GM18858 (cell line): ENCODE data around the gene BMF.
A peak's percentile ranks its signal among the peaks of the same experiment; 100 is the strongest.

Experiments
- ATAC-seq: cut with Tn5 transposase; IDR thresholded peaks from one replicate; pipeline ENCODE4 v1.9.1; 2021; ENCODE audit not compliant: unreplicated experiment

The BMF gene

DNA sequence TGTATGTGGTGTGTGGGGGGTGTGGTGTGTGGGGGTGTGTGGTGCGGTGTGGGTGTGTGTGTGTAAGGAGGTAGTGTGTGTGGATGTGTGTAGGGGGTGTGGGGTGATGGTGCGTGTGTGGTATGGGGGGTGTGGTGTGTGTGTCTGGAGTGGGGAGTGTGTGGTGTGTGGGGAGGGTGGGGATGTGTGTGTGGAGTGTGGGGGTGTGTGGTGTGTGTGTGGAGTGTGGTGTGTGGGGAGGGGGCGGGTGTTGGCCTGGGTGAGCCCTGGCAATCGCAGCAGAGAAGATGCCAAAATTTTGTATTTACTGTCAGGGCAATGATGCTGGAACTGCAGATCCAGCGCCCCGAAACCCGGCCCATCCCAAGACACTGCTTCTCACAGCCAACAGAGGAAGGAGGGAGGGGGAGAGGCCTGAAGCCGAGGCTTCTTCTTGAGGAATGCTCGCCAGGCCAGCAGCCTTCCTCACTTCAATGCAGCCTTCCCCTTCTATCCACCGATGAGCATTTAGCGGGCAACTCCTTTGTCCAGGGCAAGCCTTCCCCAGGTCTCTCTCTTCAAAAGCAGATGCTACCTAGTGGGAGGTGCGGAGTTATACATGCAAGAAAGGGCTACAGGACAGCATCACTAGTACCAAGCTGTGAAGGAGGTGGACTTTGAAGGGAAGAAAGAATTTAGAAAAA lies 57.8 kb downstream of the BMF start:
- ATAC-seq: no peak

DNA sequence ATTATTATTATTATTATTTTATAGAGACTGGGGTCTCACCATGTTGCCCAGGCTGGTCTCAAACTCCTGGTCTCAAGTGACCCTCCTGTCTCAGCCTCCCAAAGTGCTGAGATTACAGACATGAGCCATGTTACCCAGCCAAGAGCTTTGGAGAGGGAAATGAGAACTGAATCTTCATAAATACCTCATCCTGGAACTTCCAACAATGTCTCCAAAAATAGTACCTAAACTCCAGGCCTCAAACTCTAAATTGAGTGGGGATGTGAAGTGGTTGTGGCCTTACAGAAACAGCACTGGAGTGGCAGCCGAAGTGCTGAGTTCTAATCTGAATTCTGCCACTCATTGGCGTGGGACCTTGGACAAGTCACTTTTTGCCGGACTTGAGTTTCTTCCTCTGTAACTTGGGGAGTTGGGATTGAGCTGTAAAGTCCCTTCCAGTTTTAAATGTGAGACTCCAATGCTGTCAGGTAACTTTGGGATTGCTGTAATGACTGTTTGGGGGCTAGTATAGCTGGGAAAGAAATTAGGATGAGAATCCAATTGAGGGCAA lies 59.7 kb downstream of the BMF start:
- ATAC-seq: no peak

DNA sequence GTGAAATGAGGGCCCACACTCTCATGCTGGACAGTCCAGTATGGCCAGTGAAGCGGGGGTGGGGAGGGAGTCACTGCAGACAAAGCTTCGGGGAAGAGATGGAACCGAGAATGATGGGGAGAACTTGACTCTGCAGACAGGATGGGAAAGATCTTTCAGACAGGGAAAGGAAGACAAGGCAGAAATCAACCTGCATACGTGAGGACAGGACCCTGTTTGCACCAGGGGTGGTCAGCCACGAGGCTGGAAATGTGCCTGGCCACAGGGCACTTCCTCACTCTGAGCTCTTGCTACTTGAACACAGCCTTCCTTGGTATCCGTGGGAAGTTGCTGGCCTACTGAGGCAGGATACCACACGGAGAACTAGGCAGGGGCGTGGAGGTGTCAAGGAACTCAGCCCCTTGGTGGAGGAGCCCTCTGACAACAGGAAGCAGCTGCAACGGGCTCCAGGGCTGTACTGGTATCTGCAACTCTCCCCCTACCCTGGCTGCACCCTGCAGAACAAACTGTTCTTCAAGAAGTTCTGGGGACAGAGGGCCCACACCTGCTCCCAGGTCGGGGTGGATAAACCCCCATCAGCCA lies 60.4 kb downstream of the BMF start:
- no peak for ATAC-seq

GRCh38 chr15:40047415-40048210 lies 61.1 kb downstream of the BMF start:
- peak; percentile 50 for ATAC-seq

DNA sequence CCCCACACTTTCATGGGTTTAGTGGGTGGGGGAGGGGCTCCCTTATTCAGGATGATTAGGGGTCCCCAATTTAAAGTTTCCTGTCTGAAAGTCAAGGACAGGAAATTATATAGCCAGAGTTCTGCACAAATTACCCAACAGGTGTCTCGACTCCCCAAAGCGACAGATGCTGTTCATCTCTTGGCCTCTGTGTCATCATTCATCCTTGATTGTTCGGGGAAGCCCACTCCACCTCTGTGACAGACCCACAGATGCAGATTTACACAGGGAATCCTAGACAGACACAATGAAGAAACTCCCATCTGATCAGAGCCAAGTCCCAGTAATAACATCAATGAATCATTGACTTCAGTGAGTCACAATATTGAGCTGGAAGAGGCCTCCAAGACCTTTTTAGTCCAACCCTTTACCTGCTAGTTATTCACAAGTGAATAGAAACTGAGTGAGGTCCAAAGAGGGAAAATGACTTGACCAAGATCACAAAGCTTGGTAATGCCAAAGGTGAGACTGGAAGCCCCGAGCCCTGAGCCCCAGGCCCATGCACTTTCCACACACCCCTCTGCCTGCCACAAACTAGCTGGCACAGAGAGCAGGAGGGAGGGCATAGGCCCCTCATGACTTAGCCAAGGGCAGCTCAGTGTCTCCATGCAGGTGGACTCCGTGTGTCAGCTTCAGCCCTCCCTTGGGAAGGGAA lies 61.8 kb downstream of the BMF start:
- ATAC-seq: no peak

- no peak for ATAC-seq
These were observed 63.0 kb downstream of the BMF start for GRCh38 chr15:40045572-40046217.

- ATAC-seq: peak; percentile 63
These were observed 63.7 kb downstream of the BMF start for GRCh38 chr15:40044717-40045571.

GRCh38 chr15:40043927-40044716 lies 64.6 kb downstream of the BMF start:
- ATAC-seq: no peak

- ATAC-seq: no peak
These were observed 65.8 kb downstream of the BMF start for GRCh38 chr15:40042791-40043320.

GRCh38 chr15:40040770-40041169 lies 67.9 kb downstream of the BMF start:
- no peak for ATAC-seq

DNA sequence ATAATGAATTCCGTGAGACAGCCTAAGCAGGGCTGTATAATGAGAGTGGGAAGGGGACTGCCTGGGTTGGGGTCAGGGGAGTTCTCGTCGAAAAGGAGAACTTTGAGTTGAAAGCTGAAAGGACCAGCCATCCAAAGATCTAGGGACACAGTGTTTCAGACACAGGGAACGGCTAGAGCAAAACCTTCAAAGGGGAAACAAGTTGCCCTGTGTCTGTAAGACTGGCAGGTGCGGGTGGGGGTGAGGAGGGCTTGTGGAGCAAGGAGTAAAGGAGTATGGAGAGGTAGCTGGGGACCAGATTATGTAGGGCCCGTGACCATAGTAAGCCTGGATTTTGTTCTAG lies 68.4 kb downstream of the BMF start:
- no peak for ATAC-seq

DNA sequence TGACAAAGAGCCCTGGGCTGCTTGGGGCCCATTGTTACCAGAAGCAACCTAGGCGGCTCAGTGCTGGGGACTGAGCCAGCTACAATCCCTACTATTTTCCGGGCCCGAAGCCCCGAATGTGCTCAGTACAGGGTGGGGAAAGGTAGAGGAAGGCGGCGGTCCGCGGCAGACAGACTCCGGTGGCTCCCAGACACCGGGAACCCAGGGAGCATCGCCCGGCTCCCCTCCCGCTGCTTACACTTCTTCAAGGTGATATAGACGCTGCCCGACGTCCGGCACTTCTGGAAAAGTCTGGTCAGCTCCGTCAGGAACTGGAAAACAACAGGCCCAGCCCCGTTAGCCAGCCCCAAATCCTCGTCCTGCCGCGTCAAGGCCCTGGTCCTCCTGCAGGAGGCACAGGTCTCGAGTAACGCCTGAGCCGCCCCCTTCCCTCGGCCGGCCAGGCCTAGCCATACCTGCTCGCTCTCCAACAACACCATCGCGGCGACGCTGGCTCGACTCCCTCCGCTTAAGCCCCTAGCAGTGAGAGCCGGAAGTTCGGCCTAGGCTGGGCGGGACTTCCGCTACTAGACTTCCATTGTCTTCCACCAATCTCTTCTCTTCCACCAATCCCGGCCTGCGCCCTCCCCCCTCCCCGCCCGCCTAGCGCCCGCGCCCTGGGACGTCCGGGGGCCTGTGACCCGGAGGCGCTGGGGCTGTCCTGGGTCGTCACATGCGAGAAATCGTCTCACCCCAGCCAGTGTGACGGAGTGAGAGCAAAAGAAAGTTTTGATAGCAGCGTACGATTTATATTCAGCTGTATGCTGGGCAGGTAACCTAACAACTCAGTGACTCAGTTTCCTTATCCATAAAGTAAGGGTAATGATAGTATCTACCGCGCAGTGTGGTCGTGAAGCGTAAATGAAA lies 69.8 kb downstream of the BMF start, which contains the start of gene SRP14:
Gene SRP14 (minus strand): TSS at position 544 of the 906 bp plus-strand sequence. CDS start 65 bp downstream, at position 479.
- ATAC-seq: peak; percentile 91

DNA sequence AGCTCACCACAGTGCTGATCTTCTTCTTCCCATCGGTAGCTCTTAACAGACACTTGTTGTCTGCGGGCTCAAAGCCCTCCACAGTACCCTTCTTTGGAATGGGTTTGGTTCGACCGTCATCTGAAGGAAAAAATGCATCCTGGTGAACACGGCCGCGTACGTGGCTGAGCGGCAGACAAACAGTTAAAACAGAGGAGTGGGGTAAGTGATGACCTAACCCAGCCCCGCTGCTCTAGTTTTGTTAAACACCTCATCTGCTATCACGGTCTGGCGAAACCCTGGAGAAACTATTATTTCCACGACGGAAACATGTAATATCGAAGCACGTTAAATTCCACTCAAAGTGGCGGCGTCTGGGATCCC lies 70.4 kb downstream of the BMF start:
- no peak for ATAC-seq
